Gastrocnemius medialis (tissue), 4 donors: ENCODE data around the gene ANXA4.

Experiments
- CTCF ChIP-seq, 5 experiments: fragments of 450-650 bp in 3 of 5; fragments of 200-600 bp in 2 of 5; sonication (generic) in 2 of 5; IDR thresholded peaks in 4 of 5; conservative IDR thresholded peaks in 1 of 5; 1 replicate in 4 of 5; 2 replicates in 1 of 5; pipeline ENCODE4 v1.5.1; 2016 to 2019; ENCODE audit warnings: antibody characterized with exemption in 5 of 5, mild to moderate bottlenecking in 3 of 5, moderate library complexity in 3 of 5
- POLR2A ChIP-seq, 2 donors: fragments of 450-650 bp; IDR thresholded peaks; one replicate each; pipeline ENCODE4 v1.6.1; 2017; ENCODE audit warnings: antibody characterized with exemption in 2 of 2, mild to moderate bottlenecking in 2 of 2, moderate library complexity in 2 of 2

GRCh38 chr2:69744456-69744855 is 2.5 kb downstream of the ANXA4 start:
- TF ChIP-seq CTCF (IDR thresholded peaks at IDR 0.05 in 4 of 5, conservative IDR thresholded peaks at IDR 0.05 in 1 of 5): no peak
- TF ChIP-seq POLR2A (IDR thresholded peaks at IDR 0.05): no peak
